Ecto neural progenitor cell (in vitro differentiated cells): ENCODE results near the gene IER5L.
"Not testable (repeated sequence)": the region's sequence is repeated elsewhere in the genome, so short reads cannot be mapped to it uniquely, and the experiment has no call there.

ENCODE experiments used
- DNase-seq: peaks from one replicate; pipeline ENCODE4 v3.0.0-alpha.2; 2018; ENCODE audit warnings: low spot score

Gene IER5L

GRCh38 chr9:129202613-129203555 is 24.8 kb upstream of the IER5L start:
- DNase-seq, result peak; percentile 92

- DNase-seq, result no peak
These were observed 23.8 kb upstream of the IER5L start for GRCh38 chr9:129201866-129202265.

DNA sequence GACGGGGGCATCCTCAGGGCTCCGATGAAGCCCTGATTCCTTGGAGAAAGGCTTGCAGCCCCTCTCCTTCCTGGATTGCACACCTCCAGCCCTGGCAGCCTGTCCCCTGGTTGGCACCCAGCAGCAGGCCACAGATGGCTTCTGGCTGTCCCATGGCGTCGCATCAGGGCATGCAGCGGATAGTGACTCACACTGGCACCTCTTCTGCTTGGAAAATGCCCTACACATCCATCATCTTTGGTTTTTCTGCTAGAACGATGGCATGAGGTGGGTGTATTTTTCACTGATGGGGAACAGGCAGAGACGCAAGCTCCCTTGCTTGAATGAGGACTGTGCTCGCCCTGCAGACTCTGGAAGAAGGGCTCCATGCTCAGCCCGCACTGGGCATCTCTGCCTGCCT is 23.2 kb upstream of the IER5L start:
- no peak for DNase-seq

DNA sequence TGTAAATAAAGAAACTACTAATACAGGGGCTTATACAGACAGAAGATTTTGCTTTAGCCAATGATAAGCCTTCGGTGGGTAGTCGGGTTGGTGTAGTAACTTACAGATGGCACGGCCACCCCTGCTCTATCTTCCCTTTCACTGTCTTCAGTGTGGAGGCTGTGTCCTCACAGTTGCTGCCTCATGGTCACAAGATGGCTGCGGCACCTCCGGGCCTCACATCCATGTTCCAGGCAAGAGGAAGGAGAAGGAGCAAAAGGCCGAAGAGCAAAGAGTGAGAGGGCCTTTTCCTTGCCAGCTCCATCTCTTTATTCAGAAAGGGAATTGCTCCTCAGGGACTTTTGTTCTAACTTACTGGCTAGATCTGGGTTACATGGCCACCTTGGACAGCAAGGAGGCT is 22.2 kb upstream of the IER5L start:
- DNase-seq, result no peak

- DNase-seq, result no peak
These were observed 21.0 kb upstream of the IER5L start for GRCh38 chr9:129199044-129199435.

DNA sequence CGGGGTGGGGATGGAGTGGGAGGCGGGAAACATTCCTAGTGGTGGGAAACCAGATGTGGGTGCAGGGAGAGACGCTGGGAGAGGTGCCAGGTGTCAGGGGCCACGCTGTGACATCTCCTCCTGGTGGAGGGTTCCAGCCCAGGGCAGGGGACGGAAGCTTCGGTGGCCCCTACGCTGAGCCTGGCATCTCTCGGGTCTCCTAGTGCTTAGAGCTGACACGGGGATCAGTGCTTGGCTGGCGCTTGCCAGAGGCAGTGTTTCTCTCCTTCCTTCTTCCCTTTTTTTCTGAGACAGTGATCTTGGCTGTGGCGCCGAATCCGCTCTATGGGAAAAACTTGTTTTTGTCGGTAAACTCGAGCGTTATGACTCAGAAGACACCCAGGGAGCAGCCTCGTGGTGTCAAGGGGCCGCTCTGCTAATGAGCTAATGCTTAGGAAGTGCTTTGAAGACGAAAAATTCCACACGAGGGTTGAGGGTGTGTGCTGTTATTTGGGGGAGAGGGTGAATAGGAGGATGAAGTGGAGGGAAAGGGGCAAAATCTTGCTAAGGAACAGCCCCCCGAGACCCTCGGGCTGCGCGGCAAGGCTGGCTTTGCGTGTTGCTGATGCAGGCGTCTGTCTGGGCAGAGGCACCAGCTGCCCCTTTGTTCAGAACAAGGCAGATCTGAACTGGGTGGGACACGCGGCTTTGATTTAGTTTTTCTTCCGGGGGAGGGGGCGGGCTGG is 20.4 kb upstream of the IER5L start:
- no peak for DNase-seq

DNA sequence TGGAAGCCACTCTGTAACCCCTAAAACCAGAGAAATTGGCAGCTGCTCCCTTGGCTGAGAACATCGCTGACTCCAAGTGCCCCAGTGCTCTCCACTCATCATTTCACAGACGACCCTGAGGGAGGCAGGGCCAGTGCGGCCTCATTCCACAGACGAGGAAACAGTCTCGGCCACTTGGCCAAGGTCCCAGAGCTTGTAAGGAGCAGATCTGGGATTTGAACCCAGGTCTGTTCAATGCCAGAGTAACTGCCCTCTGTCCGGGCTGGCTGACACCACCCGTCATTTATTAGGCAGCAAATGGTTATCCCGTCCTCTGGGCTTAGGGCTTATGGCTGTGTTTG is 19.9 kb upstream of the IER5L start:
- DNase-seq, result no peak

DNA sequence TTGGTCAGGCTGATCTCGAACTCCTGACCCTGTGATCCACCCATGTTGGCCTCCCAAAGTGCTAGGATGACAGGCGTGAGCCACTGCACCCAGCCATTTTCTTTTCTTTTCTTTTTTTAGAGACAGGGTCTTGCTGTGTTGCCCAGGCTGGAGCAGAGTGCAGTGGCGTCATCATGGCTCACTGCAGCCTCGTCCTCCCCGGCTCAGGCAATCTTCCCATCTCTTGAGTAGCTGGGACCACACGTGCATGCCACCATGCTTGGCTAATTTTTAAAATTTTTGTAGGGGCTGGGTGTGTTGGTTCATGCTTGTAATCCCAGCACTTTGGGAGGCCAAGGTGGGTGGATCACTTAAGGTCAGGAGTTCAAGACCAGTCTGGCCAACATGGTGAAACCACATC is 19.0 kb upstream of the IER5L start:
- not testable (repeated sequence) for DNase-seq

- no peak for DNase-seq
These were observed 17.5 kb upstream of the IER5L start for GRCh38 chr9:129195606-129196005.

GRCh38 chr9:129194221-129194620 is 16.2 kb upstream of the IER5L start:
- no peak for DNase-seq

DNA sequence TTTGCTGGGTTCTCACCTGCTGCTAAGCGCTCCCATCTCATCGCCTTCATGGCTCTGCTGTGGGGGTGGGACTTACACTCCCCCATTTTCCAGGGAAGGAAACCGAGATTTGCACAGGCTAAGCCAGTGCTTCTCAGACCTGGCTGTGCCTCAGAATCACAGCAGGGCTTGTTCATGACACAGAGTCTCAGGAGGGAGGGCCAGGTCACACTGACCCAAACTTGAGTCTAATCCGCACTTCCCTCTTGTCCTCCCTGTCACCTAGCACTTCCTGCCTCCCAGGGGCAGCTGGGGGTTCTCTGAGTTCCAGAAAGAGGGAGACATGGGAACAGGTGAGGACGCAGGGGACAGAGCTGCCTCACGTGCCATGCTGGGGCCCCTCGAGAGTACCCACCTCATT is 15.6 kb upstream of the IER5L start:
- no peak for DNase-seq

DNA sequence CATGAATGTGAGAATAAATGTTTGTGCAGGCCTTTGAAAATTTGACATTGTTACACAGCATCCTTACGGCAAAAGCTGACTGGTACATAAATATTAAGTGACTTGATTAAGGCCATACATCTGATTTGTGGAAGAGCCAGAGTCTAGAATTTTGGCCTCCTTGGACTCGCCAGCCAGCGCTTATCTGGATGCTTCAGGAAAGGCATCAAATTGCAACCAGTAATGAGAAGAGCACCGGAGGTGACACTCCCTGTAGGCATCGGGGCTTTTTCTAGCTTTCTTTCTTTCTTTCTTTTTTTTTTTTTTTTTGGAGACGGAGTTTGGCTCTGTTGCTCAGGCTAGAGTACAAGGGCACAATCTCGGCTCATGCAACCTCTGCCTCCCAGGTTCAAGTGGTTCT is 13.2 kb upstream of the IER5L start:
- no peak for DNase-seq

GRCh38 chr9:129189971-129190370 is 11.9 kb upstream of the IER5L start:
- not testable (repeated sequence) for DNase-seq

- no peak for DNase-seq
These were observed 9.0 kb upstream of the IER5L start for GRCh38 chr9:129187042-129187441.

GRCh38 chr9:129185991-129186390 is 7.9 kb upstream of the IER5L start:
- DNase-seq, result no peak

GRCh38 chr9:129185402-129185801 is 7.3 kb upstream of the IER5L start:
- DNase-seq, result no peak

- DNase-seq, result no peak
These were observed 6.6 kb upstream of the IER5L start for GRCh38 chr9:129184596-129185122.

- DNase-seq, result no peak
These were observed 6.1 kb upstream of the IER5L start for GRCh38 chr9:129184219-129184524.

- no peak for DNase-seq
These were observed 5.6 kb upstream of the IER5L start for GRCh38 chr9:129183495-129184218.

- peak; percentile 83 for DNase-seq
These were observed 4.8 kb upstream of the IER5L start for GRCh38 chr9:129182625-129183494.

DNA sequence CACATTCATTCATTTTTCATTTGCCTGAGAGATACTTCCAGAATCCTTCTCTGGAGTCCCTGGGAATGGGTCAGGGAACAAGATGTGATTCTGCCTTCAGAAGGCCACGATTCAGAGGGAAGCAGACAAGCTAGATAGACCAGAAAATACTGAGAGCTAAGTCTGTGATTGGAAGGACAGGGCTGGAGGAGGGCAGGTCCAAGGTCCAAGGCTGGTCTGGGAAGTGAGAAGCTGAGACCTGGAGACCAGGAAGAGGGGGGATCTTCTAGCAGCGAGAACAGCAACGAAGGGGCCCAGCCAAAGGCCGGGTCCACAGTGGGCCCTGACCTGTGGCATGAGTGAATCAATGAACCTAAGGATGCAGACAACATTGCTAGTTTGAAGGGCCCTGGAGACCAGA is 4.1 kb upstream of the IER5L start:
- no peak for DNase-seq

DNA sequence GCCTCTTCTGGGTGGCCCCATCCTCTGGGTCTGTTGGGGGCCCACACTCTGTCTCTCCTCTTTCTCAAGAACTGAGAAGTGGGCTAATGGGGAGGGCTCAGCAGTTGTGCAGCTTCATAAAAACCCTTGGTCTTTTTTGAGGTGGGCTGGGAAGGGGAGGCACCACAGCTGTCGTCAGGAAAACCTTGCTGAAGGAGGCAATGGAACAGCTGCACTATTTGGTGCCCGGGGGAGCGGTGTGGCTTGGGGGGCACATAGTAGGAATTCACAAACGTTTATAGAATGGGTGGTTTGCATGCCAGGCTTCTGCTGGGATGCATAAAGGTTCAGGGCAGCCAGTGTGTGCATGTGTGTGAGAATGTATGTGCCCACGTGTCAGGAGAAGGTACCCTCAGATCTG is 3.2 kb upstream of the IER5L start:
- no peak for DNase-seq
